Measurements from ENCODE around the gene ARHGEF7.
"Not testable (repeated sequence)": the region's sequence is repeated elsewhere in the genome, so short reads cannot be mapped to it uniquely, and the experiment has no call there.

The ARHGEF7 gene

GRCh38 chr13:111171629-111172028 is 56.5 kb downstream of the ARHGEF7 start:
- DNase-seq (ENCODE audit: low spot score), result no peak

DNA sequence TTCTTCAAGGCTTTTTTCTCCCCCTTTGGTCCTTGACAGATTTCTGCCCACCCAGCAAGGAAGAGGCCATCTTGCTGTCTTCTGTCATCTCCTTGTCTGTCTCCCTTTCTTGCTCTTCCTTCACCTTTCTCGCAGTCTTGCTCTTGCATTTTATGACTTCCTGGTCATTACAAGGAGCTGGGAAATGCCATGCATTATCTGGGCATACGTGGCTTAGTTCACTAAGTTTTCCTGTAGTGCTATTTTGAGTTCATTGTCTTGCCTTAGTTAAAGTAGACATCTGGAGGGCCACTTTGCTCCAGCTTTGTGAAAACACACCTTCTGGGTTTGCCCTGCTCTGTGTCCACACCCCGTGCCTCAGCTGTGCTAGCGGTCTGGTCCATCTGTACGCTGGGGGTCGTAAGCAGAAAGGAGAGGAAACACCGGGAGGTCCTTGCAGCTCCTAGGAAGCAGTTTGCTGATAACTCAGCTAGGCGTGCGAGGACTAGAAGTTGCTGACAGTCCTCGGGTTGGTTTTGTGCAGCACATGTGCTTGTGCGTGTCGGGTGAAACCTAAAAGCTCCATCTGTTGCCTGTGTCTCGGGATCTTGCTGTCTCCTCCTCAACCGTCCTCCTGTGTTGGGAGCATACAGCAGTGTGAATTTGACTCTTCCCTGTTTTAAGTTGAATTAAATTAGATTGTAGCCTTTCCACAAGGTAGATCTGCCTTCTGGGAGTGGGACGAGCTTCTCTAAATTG is 59.4 kb downstream of the ARHGEF7 start:
- DNase-seq (ENCODE audit: low spot score), result no peak

DNA sequence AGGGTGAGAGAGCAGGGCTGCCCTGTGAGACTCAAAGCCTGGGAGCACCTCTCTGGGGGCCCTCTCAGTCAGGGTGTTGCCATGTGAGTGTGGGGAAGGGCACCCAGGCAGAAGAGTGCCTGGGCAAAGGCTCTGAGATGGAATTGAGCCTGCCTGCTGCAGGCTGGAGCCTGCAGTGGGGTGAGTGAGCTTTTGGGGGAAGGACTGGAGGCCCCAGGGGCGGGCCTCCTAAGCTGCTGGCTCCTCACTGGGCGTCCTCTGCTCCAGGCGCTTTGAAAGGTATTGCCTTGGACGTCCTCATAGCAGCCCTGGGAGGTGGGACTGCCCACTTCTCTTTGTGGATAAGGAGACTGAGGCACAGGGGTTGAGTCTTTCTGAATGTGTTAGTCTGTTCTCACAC is 60.3 kb downstream of the ARHGEF7 start:
- DNase-seq (ENCODE audit: low spot score), result no peak

DNA sequence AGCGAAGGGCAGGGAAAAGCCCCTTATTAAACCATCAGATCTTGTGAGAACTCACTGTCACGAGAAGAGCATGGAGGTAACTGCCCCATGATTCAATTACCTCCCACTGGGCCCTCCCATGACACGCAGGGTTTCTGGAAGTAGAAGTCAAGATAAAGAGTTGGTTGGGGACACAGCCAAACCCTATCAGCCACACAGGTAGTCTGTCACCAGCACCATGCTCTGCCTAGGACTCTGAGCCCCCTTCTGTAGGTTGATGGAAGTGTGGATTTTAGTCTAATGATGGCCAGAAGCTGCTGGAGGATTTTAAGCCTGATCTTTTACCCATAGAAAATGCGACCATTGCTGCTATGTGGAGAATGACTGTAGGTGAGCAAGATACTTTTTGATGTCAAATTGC is 60.8 kb downstream of the ARHGEF7 start:
- DNase-seq (ENCODE audit: low spot score), result no peak

DNA sequence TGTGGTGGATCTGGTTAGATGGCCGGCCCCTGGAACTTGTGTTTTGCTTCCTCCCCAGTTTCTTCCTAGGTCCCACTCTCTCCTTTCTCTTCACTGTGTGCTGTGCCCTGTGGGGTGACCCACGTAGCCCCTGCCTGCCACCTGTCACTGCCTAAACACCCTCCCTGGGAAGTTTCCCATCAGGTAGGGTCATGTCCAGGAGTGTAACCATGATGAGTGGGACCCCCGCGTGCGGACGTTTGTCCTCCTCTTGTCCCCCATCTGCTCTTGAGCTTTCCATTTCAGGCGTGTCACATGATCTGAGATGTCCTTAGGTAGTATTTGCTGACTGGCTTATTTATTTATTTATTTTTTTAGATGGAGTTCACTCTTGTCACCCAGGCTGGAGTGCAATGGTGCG is 61.3 kb downstream of the ARHGEF7 start:
- DNase-seq (ENCODE audit: low spot score), result no peak

- peak; percentile 87 for DNase-seq (ENCODE audit: low spot score)
These were observed 62.1 kb downstream of the ARHGEF7 start for GRCh38 chr13:111177081-111177711.

DNA sequence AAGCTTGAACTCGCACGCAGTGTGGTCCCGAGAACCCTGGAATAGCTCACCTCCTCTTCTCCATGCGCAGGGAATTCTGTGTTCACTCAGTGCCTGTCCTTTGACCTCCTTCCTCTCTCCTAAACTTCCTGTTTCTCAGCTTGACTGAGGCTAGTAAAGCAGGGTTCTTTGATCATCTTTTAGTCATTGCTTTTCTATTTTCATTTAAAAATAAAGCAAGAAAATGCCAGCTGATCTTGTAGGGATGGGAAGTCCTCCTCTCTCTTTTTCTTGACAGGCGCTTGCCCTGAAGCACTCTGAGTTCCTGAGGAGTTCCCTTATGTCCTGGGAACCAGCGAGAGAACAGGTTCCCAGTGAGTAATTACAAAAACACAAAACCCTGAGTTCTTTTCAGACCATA is 62.8 kb downstream of the ARHGEF7 start:
- peak; percentile 39 for DNase-seq (ENCODE audit: low spot score)

DNA sequence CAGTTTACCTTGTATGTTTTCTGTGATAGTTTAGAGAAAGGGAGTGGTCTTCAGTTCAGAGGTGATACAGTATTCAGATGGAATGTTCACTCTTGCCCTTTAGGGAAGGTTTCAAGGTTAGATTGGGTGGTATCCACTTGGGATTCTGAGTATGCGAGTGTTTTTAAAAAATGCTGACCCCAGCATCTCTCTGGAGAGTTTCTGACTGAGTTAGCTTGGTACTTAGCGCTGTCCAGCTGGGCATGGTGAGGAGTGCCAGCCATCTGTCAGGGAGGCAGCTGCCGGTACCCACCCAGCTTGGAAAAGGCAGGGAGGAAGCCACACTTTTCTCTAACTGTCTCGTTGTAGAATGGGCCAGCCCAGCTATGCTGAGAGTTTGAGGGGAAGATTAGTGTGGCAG is 63.3 kb downstream of the ARHGEF7 start:
- no peak for DNase-seq (ENCODE audit: low spot score)

DNA sequence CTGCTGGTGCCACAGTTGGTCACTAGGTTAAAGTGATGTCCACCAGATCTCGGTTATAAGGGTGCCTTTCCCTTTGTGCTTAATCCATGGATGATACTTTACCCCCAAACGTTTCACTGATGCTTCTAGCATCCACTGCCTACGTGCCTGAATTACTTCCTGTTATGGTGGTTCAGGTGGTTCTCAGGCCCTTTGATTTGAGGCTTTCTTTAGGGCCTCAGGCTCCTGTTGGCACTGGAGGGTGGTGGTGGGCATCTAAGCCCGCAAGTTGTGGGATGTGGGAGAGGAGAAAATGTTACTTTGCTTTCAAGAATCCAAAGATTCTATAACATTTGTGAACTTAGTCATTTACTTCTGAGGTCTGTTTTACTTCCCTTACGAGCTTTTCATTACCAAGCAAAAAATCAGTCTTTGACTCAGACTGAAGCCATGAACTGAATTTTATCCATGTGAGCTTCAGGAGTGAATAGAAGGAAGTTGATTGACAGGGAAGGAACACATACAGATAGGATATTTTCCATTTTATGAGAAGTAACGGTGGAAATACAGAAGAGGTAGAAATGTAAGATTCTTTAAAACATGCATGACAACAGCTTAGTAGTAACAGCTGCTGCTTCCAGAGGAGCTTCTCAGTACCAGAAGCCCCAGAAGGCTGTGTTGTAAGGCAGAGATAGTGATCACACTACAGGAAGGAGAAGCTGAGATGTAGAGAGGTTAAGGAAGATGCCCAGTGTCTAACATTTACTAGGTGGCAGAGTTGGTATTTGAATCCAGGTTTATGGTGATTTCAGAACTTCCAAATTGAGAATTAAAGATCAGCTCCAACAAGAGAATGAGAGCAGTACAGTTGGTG is 65.0 kb downstream of the ARHGEF7 start:
- DNase-seq (ENCODE audit: low spot score), result no peak

DNA sequence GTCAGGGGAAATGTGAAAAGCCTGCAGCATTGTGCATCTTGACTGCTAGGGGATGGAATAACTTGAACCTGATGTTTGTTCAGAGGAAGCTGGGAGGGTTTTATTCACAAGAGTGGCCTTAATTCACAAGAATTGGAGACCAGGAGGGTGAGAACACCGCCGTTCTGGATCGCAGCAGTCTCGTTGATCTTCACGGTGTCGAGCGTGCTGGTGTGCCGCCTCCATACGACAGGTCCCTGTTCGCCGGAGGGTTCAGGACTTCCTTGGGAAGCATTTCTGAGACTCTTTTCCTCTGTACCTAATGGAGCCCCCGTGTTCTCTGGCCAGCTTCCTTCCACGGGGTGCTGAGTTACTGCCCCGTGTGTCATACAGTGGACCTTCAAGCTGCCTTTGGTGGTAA is 66.9 kb downstream of the ARHGEF7 start:
- DNase-seq (ENCODE audit: low spot score), result no peak

- DNase-seq (ENCODE audit: low spot score), result no peak
These were observed 68.1 kb downstream of the ARHGEF7 start for GRCh38 chr13:111183087-111183645.

- DNase-seq (ENCODE audit: low spot score), result no peak
These were observed 68.8 kb downstream of the ARHGEF7 start for GRCh38 chr13:111183959-111184358.

- no peak for DNase-seq (ENCODE audit: low spot score)
These were observed 69.6 kb downstream of the ARHGEF7 start for GRCh38 chr13:111184458-111185401.

GRCh38 chr13:111186305-111186935 is 71.3 kb downstream of the ARHGEF7 start:
- DNase-seq (ENCODE audit: low spot score), result no peak

DNA sequence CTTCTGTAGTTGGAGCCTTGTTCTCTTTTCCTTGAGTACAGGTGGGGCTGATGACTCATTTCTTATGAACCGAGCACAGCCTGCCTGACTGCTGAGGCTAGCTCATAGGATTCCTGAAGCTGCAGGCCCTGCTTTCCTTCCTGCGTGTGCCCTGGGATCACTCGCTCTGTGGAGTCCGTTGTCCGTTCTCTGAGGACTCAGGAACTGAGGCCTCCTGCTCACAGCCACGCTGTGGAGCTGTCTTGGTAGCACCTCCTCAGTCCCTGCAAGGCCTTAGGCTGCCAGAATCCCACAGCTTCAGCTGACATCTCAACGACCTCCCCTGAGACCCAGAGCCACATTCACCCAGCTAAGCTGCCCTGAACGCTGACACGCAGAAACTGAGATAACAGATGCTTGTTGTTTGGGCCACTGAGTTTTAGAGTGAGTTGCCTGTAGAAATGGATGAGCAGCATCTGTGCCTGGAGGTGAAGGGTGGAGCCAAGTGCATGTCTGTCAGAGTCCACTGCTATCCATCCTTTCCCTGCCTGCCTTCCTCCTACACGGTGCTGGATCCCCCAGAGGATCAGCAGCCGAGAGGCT is 72.9 kb downstream of the ARHGEF7 start:
- DNase-seq (ENCODE audit: low spot score), result peak; percentile 57

DNA sequence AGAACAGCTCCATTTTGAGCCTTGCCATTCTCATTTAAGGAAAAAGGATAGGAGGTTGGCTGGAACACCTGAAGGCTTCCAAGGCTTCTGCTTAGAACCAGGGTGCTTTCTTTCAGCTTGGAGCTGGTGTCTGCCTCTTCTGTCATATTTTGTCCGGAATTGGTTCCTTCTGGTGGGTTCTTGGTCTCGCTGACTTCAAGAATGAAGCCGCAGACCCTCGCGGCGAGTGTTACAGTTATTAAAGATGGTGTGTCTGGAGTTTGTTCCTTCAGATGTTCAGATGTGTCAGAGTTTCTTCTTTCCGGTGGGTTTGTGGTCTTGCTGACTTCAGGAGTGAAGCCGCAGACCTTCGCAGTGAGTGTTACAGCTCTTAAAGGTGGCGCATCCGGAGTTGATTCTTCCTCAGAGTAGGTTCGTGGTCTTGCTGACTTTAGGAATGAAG is 74.0 kb downstream of the ARHGEF7 start:
- DNase-seq (ENCODE audit: low spot score), result not testable (repeated sequence)

DNA sequence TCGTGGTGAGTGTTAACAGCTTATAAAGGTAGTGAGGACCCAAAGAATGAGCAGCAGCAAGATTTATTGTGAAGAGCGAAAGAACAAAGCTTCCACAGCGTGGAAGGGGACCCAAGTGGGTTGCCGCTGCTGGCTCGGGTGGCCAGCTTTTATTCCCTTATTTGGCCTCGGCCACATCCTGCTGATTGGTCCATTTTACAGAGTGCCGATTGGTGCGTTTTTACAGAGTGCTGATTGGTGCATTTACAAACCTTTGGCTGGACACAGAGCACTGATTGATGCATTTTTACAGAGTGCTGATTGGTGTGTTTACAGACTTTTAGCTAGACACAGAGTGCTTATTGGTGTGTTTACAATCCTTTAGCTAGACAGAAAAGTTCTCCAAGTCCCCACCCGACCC is 74.4 kb downstream of the ARHGEF7 start:
- DNase-seq (ENCODE audit: low spot score), result not testable (repeated sequence)

DNA sequence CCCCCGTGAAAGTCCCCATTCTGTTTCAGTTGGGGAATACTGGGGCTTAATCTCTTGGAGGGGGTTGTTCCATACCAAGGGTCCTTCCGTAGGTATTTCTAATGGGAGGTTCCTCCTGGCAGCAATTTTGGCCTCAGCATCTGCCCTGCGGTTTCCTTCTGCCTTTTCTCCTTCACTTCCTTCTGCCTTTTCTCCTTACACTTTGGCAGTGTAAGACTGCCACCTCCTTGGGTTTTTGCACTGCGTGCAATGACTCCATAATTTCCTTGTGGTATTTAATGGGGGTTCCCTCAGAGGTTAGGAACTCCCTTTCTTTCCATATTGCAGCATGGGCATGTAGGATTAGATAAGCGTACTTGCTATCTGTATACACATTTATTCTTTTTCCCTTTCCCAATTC is 78.1 kb downstream of the ARHGEF7 start:
- DNase-seq (ENCODE audit: low spot score), result not testable (repeated sequence)

DNA sequence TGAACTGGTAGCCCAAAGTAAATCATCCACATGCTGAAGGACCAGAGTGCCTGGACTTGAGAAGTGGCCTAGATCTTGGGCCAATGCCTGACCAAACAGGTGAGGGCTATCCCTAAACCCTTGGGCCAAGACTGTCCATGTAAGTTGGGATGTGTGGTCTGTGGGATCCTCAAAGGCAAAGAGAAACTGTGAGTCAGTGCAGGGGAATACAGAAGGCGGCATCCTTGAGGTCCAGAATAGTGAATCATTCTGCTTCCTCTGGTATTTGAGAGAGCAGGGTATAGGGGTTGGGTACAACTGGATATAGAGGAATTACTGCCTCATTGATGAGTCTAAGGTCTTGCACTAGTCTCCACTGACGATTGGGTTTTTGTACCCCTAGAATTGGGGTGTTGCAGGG is 79.5 kb downstream of the ARHGEF7 start:
- DNase-seq (ENCODE audit: low spot score), result peak; percentile 65

GRCh38 chr13:111198732-111199378 is 83.7 kb downstream of the ARHGEF7 start:
- not testable (repeated sequence) for DNase-seq (ENCODE audit: low spot score)

Data from kidney capillary endothelial cell (primary cell).